GM23338 (cell line): ENCODE measurements around the gene SP8. TPM values are rescaled to one million over a fixed set of nuclear protein-coding genes. Genes with fewer than 3 reads are reported as not detected.

Source experiments
- ATAC-seq: fragments of 200-7000 bp; cut with Tn5 transposase; 3 replicates; pipeline ENCODE4 v1.9.1; 2020
- DNase-seq: peaks from one replicate; pipeline ENCODE4 v3.0.0-alpha.2; 2015; ENCODE audit warnings: low spot score
- H2AFZ ChIP-seq: fragments of 200-600 bp; sonication (generic); 2 replicates; pipeline ENCODE4 v1.8.0; 2016; ENCODE audit warnings: antibody characterized with exemption, mild to moderate bottlenecking, moderate library complexity
- H3F3A ChIP-seq: fragments of 200-600 bp; sonication (generic); replicated peaks from 2 replicates; pipeline ENCODE4 v1.8.0; 2017; ENCODE audit warnings: antibody characterized with exemption, mixed run types, low read depth
- H3K27ac ChIP-seq: fragments of 200-600 bp; sonication (generic); 2 replicates; pipeline ENCODE4 v1.6.1; 2016; ENCODE audit warnings: low read depth
- H3K27me3 ChIP-seq: fragments of 200-600 bp; sonication (generic); 2 replicates; pipeline ENCODE4 v1.8.0; 2016; ENCODE audit warnings: mild to moderate bottlenecking, mixed run types, moderate library complexity; ENCODE audit not compliant: insufficient read depth
- H3K36me3 ChIP-seq: fragments of 200-600 bp; sonication (generic); 2 replicates; pipeline ENCODE4 v1.8.0; 2016; ENCODE audit warnings: mild to moderate bottlenecking; ENCODE audit not compliant: insufficient read depth
- H3K4me1 ChIP-seq: fragments of 200-600 bp; sonication (generic); 2 replicates; pipeline ENCODE4 v1.8.0; 2016; ENCODE audit warnings: mild to moderate bottlenecking, moderate library complexity; ENCODE audit not compliant: insufficient read depth
- H3K4me2 ChIP-seq: fragments of 200-600 bp; sonication (generic); 2 replicates; pipeline ENCODE4 v1.7.1; 2017; ENCODE audit warnings: mixed run types
- H3K4me3 ChIP-seq: fragments of 200-600 bp; sonication (generic); 2 replicates; pipeline ENCODE4 v1.6.1; 2016; ENCODE audit warnings: mixed run types
- H3K79me2 ChIP-seq: fragments of 200-600 bp; sonication (generic); replicated peaks from 2 replicates; pipeline ENCODE4 v1.8.0; 2017; ENCODE audit warnings: mild to moderate bottlenecking; ENCODE audit not compliant: insufficient read depth
- H3K9me2 ChIP-seq: fragments of 200-600 bp; sonication (generic); 2 replicates; pipeline ENCODE4 v1.8.0; 2017; ENCODE audit not compliant: insufficient read depth
- H4K20me1 ChIP-seq: fragments of 200-600 bp; sonication (generic); replicated peaks from 2 replicates; pipeline ENCODE4 v1.8.0; 2017; ENCODE audit warnings: mild to moderate bottlenecking; ENCODE audit not compliant: insufficient read depth
- H3K27ac Mint-ChIP-seq: 2 replicates; pipeline ENCODE4 v1.8.0; 2020; ENCODE audit warnings: inconsistent platforms, mild to moderate bottlenecking, moderate library complexity, mixed read lengths
- H3K27me3 Mint-ChIP-seq: 3 replicates; pipeline ENCODE4 v1.8.0; 2022; ENCODE audit warnings: low read depth, mild to moderate bottlenecking, moderate library complexity, mixed read lengths, inconsistent platforms; ENCODE audit not compliant: insufficient read depth, poor library complexity
- H3K36me3 Mint-ChIP-seq: 3 replicates; pipeline ENCODE4 v1.8.0; 2021; ENCODE audit warnings: low read depth, mild to moderate bottlenecking, inconsistent platforms, moderate library complexity, mixed read lengths
- H3K4me1 Mint-ChIP-seq: 3 replicates; pipeline ENCODE4 v1.8.0; 2020; ENCODE audit warnings: mild to moderate bottlenecking, inconsistent platforms, mixed read lengths
- H3K4me3 Mint-ChIP-seq: 3 replicates; pipeline ENCODE4 v1.8.0; 2021; ENCODE audit warnings: moderate library complexity, mild to moderate bottlenecking, inconsistent platforms, mixed read lengths
- H3K9me3 Mint-ChIP-seq: 3 replicates; pipeline ENCODE4 v1.8.0; 2020; ENCODE audit warnings: moderate library complexity, mild to moderate bottlenecking, inconsistent platforms, mixed read lengths
- CREB1 ChIP-seq: fragments of 250-450 bp; sonication (Bioruptor Pico); IDR thresholded peaks from 2 replicates; pipeline ENCODE4 v1.5.0; 2020; ENCODE audit warnings: low read depth, mild to moderate bottlenecking, moderate library complexity
- ETS1 ChIP-seq: IDR thresholded peaks from 2 replicates; pipeline ENCODE4 v1.6.1; 2016; ENCODE audit warnings: antibody characterized with exemption
- EZH2 ChIP-seq: fragments of 200-600 bp; sonication (generic); IDR thresholded peaks from one replicate; pipeline ENCODE4 v1.8.0; 2017; ENCODE audit warnings: antibody characterized with exemption, mild to moderate bottlenecking, low read depth; ENCODE audit not compliant: unreplicated experiment
- EZH2phosphoT487 ChIP-seq: fragments of 200-600 bp; sonication (generic); IDR thresholded peaks from one replicate; pipeline ENCODE4 v1.8.1; 2018; ENCODE audit warnings: antibody characterized with exemption; ENCODE audit not compliant: unreplicated experiment
- JUNB ChIP-seq: IDR thresholded peaks from one replicate; pipeline ENCODE4 v1.6.1; 2016; ENCODE audit warnings: antibody characterized with exemption; ENCODE audit not compliant: unreplicated experiment
- NANOG ChIP-seq: IDR thresholded peaks from 2 replicates; pipeline ENCODE4 v1.6.1; 2016; ENCODE audit warnings: antibody characterized with exemption, borderline replicate concordance
- POLR2AphosphoS5 ChIP-seq: IDR thresholded peaks from 2 replicates; pipeline ENCODE4 v1.6.1; 2016; ENCODE audit warnings: antibody characterized with exemption, low read depth
- REST ChIP-seq: IDR thresholded peaks from one replicate; pipeline ENCODE4 v1.6.1; 2018; ENCODE audit warnings: antibody characterized with exemption; ENCODE audit not compliant: unreplicated experiment
- STAT1 ChIP-seq: IDR thresholded peaks from one replicate; pipeline ENCODE4 v1.6.1; 2016; ENCODE audit warnings: antibody characterized with exemption; ENCODE audit not compliant: unreplicated experiment
- ZNF114 ChIP-seq: fragments of 250-450 bp; sonication (Bioruptor Pico); IDR thresholded peaks from 2 replicates; pipeline ENCODE4 v1.5.0; 2020; ENCODE audit warnings: mild to moderate bottlenecking, moderate library complexity
- ZNF331 ChIP-seq: fragments of 250-450 bp; sonication (Bioruptor Pico); IDR thresholded peaks from 2 replicates; pipeline ENCODE4 v1.5.0; 2020; ENCODE audit warnings: low read depth, mild to moderate bottlenecking, moderate library complexity
- long read RNA-seq: library from polyadenylated mRNA; unstranded; transcript quantifications from one replicate; pipeline ENCODE4 v2.0.0, GENCODE V29; 2020; ENCODE audit not compliant: unreplicated experiment
- polyA plus RNA-seq: library from polyadenylated mRNA; unstranded; fragments of >200 nt; fragmentation: Nextera tagmentation; extraction: Ambion mirVana; gene quantifications from 2 replicates; pipeline ENCODE4 v1.2.1, GENCODE V29; 2016
- total RNA-seq: library from RNA; depleted of rRNA; stranded (reverse); fragments of >200 nt; shearing (Covaris generic); gene quantifications from 2 replicates; pipeline ENCODE4 v1.2.3, GENCODE V29; 2014; rRNA removed
- TF ChIP-seq, protein P1 (sequence below): fragments of 250-450 bp; sonication (Bioruptor Pico); IDR thresholded peaks from 2 replicates; pipeline ENCODE4 v1.5.0; 2020; ENCODE audit warnings: mild to moderate bottlenecking, moderate library complexity

Gene SP8
- total RNA-seq (4.4 and 6.7 TPM in 2 replicates), polyA plus RNA-seq (3.4 and 3.7 TPM in 2 replicates)
- long read RNA-seq, partial matches to known transcripts, result 0 of 1 reads
- long read RNA-seq, other reads (novel, unspliced or antisense), result 1 of 1 reads

DNA sequence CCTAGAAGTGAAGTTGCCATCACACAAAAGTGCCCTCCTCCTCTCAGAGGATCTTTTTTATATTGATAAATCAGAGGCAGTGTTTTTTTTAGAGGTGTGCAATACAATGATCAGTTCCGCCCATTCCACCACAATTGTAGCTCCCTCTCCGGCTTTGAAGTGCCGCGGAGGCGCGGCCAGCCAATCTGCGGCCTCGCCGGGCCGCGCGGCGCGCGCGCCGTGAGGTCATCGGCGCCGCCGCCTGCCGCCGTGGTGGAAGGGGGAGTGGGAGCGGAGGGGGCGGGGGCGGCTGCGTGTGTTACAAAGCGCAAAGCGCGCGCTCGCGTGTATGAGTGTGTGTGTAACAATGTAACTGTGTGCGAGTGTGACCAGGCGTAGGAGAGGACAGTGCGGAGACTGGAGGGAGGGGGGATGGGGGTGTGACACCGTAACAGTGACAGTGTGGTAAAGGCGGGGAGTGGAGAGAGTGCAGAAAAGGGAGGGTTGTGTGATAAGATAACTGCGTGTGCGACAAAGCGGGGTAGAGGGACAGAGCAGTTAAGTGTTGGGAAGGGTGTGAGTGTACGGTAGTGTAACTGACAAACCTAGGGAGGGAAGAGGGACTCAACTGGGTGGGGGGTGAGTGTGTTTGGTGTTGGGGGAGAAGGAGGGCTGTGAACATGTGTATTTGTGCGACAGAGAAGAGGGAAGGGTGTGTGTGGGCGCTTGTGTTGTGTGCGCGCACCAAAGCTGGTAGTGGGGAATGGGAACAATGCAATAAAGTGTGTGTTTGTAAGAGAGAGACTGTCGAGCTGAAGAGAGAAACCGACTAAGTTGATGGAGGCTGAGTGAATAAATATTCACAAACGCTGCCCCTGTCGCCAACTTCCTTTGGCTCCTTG is at the start of gene SP8:
Gene SP8, minus strand, starts transcription at position 108 of the 881 bp plus-strand sequence. Its CDS starts 88 bp downstream, at position 20.
- Mint-ChIP-seq H3K27me3 (peaks cover 55% of the 10 kb centered on the region), H3K36me3 (peaks cover 3% of the 10 kb centered on the region; the same call in 2 of the 3 replicates), H3K9me3 (no peaks in the 10 kb centered on the region), H3K4me3 (peak within 1 kb of the TSS; percentile 87), H3K4me1 (peaks cover 41% of the 10 kb centered on the region), H3K27ac (peak within 1 kb of the TSS; percentile 59; the same call in 1 of the 2 replicates)
- peaks cover 13% of the 10 kb centered on the region for H3F3A ChIP-seq
- H3K27me3 ChIP-seq, result peaks cover 77% of the 10 kb centered on the region
- peak within 1 kb of the TSS; percentile 88 for H3K4me2 ChIP-seq
- no peaks in the 10 kb centered on the region for H3K9me2 ChIP-seq
- no peaks in the 10 kb centered on the region; the same call in 1 of the 2 replicates for H3K79me2 ChIP-seq
- H3K27ac ChIP-seq, result peak within 1 kb of the TSS; percentile 52; the same call in 1 of the 2 replicates
- peak within 1 kb of the TSS; percentile 80 for H2AFZ ChIP-seq
- H3K36me3 ChIP-seq, result no peaks in the 10 kb centered on the region
- peaks cover 56% of the 10 kb centered on the region for H3K4me1 ChIP-seq
- H3K4me3 ChIP-seq, result peak within 1 kb of the TSS; percentile 63
- peak; percentile 90 for DNase-seq
- ATAC-seq, result peak; percentile 7
- H4K20me1 ChIP-seq, result no peaks in the 10 kb centered on the region
- 0 out of 2 replicates have a peak, but pooled peaks have one; percentile 10 for TF ChIP-seq ETS1
- TF ChIP-seq ZNF114 (CRISPR knock-in tag), result no peak
- TF ChIP-seq, protein P1, sequence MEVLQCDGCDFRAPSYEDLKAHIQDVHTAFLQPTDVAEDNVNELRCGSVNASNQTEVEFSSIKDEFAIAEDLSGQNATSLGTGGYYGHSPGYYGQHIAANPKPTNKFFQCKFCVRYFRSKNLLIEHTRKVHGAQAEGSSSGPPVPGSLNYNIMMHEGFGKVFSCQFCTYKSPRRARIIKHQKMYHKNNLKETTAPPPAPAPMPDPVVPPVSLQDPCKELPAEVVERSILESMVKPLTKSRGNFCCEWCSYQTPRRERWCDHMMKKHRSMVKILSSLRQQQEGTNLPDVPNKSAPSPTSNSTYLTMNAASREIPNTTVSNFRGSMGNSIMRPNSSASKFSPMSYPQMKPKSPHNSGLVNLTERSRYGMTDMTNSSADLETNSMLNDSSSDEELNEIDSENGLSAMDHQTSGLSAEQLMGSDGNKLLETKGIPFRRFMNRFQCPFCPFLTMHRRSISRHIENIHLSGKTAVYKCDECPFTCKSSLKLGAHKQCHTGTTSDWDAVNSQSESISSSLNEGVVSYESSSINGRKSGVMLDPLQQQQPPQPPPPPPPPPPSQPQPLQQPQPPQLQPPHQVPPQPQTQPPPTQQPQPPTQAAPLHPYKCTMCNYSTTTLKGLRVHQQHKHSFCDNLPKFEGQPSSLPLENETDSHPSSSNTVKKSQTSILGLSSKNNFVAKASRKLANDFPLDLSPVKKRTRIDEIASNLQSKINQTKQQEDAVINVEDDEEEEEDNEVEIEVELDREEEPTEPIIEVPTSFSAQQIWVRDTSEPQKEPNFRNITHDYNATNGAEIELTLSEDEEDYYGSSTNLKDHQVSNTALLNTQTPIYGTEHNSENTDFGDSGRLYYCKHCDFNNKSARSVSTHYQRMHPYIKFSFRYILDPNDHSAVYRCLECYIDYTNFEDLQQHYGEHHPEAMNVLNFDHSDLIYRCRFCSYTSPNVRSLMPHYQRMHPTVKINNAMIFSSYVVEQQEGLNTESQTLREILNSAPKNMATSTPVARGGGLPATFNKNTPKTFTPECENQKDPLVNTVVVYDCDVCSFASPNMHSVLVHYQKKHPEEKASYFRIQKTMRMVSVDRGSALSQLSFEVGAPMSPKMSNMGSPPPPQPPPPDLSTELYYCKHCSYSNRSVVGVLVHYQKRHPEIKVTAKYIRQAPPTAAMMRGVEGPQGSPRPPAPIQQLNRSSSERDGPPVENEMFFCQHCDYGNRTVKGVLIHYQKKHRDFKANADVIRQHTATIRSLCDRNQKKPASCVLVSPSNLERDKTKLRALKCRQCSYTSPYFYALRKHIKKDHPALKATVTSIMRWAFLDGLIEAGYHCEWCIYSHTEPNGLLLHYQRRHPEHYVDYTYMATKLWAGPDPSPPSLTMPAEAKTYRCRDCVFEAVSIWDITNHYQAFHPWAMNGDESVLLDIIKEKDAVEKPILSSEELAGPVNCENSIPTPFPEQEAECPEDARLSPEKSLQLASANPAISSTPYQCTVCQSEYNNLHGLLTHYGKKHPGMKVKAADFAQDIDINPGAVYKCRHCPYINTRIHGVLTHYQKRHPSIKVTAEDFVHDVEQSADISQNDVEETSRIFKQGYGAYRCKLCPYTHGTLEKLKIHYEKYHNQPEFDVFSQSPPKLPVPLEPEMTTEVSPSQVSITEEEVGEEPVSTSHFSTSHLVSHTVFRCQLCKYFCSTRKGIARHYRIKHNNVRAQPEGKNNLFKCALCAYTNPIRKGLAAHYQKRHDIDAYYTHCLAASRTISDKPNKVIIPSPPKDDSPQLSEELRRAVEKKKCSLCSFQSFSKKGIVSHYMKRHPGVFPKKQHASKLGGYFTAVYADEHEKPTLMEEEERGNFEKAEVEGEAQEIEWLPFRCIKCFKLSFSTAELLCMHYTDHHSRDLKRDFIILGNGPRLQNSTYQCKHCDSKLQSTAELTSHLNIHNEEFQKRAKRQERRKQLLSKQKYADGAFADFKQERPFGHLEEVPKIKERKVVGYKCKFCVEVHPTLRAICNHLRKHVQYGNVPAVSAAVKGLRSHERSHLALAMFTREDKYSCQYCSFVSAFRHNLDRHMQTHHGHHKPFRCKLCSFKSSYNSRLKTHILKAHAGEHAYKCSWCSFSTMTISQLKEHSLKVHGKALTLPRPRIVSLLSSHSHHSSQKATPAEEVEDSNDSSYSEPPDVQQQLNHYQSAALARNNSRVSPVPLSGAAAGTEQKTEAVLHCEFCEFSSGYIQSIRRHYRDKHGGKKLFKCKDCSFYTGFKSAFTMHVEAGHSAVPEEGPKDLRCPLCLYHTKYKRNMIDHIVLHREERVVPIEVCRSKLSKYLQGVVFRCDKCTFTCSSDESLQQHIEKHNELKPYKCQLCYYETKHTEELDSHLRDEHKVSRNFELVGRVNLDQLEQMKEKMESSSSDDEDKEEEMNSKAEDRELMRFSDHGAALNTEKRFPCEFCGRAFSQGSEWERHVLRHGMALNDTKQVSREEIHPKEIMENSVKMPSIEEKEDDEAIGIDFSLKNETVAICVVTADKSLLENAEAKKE (CRISPR knock-in tag), result no peak
- no peak for TF ChIP-seq JUNB
- TF ChIP-seq CREB1 (CRISPR knock-in tag), result peak; percentile 87
- no peak for TF ChIP-seq STAT1
- TF ChIP-seq NANOG, result no peak
- no peak for TF ChIP-seq EZH2phosphoT487
- no peak for TF ChIP-seq EZH2
- no peak for TF ChIP-seq ZNF331 (CRISPR knock-in tag)
- peak; percentile 34; the same call in 1 of the 2 replicates for TF ChIP-seq POLR2AphosphoS5
- no peak for TF ChIP-seq REST
